ENCODE results near the gene PDCL2. TPM values are rescaled to one million over a fixed set of nuclear protein-coding genes. Genes with fewer than 3 reads are reported as not detected.
A peak's percentile ranks its signal among the peaks of the same experiment; 100 is the strongest.

Gene PDCL2
- total and polyA plus RNA-seq, 2 of the 13 experiments (the other 11 are each of a cell fraction or from before 2014, with no cell fraction given), result not detected

- TF ChIP-seq, protein P1, sequence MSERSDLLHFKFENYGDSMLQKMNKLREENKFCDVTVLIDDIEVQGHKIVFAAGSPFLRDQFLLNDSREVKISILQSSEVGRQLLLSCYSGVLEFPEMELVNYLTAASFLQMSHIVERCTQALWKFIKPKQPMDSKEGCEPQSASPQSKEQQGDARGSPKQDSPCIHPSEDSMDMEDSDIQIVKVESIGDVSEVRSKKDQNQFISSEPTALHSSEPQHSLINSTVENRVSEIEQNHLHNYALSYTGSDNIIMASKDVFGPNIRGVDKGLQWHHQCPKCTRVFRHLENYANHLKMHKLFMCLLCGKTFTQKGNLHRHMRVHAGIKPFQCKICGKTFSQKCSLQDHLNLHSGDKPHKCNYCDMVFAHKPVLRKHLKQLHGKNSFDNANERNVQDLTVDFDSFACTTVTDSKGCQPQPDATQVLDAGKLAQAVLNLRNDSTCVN (CRISPR knock-in tag; IDR thresholded peaks at IDR 0.05; ENCODE audit: borderline replicate concordance), result peak; percentile 43; the same call in 1 of the 2 replicates
- no peak for TF ChIP-seq CENPT (CRISPR knock-in tag; IDR thresholded peaks at IDR 0.05; ENCODE audit: low read depth)
- TF ChIP-seq ZNF720 (CRISPR knock-in tag; IDR thresholded peaks at IDR 0.05), result no peak
- peak; percentile 60 for TF ChIP-seq ARID4A (CRISPR knock-in tag; IDR thresholded peaks at IDR 0.05; ENCODE audit: borderline replicate concordance)
- peak; percentile 31; the same call in 1 of the 2 replicates for TF ChIP-seq ETV6 (CRISPR knock-in tag; conservative IDR thresholded peaks at IDR 0.05)
- peak; percentile 62; the same call in 1 of the 2 replicates for TF ChIP-seq ZNF350 (CRISPR knock-in tag; IDR thresholded peaks at IDR 0.05; ENCODE audit: borderline replicate concordance, low read depth)
- no peak for TF ChIP-seq ZFP41 (CRISPR knock-in tag; IDR thresholded peaks at IDR 0.05; ENCODE audit: borderline replicate concordance)
- peak; percentile 69 for TF ChIP-seq ERF (CRISPR knock-in tag; IDR thresholded peaks at IDR 0.05)
- peak; percentile 62 for TF ChIP-seq ISL2 (CRISPR knock-in tag; IDR thresholded peaks at IDR 0.05)
- peak; percentile 66 for TF ChIP-seq DMAP1 (CRISPR knock-in tag; IDR thresholded peaks at IDR 0.05)
- TF ChIP-seq, protein P2, sequence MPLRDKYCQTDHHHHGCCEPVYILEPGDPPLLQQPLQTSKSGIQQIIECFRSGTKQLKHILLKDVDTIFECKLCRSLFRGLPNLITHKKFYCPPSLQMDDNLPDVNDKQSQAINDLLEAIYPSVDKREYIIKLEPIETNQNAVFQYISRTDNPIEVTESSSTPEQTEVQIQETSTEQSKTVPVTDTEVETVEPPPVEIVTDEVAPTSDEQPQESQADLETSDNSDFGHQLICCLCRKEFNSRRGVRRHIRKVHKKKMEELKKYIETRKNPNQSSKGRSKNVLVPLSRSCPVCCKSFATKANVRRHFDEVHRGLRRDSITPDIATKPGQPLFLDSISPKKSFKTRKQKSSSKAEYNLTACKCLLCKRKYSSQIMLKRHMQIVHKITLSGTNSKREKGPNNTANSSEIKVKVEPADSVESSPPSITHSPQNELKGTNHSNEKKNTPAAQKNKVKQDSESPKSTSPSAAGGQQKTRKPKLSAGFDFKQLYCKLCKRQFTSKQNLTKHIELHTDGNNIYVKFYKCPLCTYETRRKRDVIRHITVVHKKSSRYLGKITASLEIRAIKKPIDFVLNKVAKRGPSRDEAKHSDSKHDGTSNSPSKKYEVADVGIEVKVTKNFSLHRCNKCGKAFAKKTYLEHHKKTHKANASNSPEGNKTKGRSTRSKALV (CRISPR knock-in tag; IDR thresholded peaks at IDR 0.05), result peak; percentile 68; the same call in 1 of the 2 replicates
- no peak for TF ChIP-seq TEAD3 (CRISPR knock-in tag; optimal IDR thresholded peaks at IDR 0.05; ENCODE audit: borderline replicate concordance)
- peak; percentile 84; the same call in 1 of the 2 replicates for TF ChIP-seq ZGPAT (CRISPR knock-in tag; IDR thresholded peaks at IDR 0.05)
- TF ChIP-seq HNRNPLL (IDR thresholded peaks at IDR 0.05; ENCODE audit: low read depth, low read length, poor library complexity, severe bottlenecking), result peak; percentile 83
- peak; percentile 24 for TF ChIP-seq SKI (IDR thresholded peaks at IDR 0.05; ENCODE audit: partially characterized antibody)
- peak; percentile 30; the same call in 1 of the 2 replicates for TF ChIP-seq ZNF784 (CRISPR knock-in tag; IDR thresholded peaks at IDR 0.05; ENCODE audit: borderline replicate concordance)
- 0 out of 2 replicates have a peak, but pooled peaks have one; percentile 54 for TF ChIP-seq THYN1 (CRISPR knock-in tag; IDR thresholded peaks at IDR 0.05; ENCODE audit: borderline replicate concordance, low read depth)
- TF ChIP-seq ZNF670 (CRISPR knock-in tag; IDR thresholded peaks at IDR 0.05; ENCODE audit: borderline replicate concordance), result peak; percentile 78
- no peak for TF ChIP-seq NFYC (CRISPR knock-in tag; IDR thresholded peaks at IDR 0.05)
Measured at GRCh38 chr4:55546756-55547465, 45.1 kb downstream of the PDCL2 start, which contains the start of gene CLOCK (continued).
